Vagina (tissue), 2 donors: ENCODE results near the gene CALD1.

Experiments used
- POLR2A ChIP-seq, 2 donors: fragments of 450-650 bp; IDR thresholded peaks; one replicate each; pipeline ENCODE4 v1.6.1; 2017; ENCODE audit warnings: antibody characterized with exemption in 2 of 2, mild to moderate bottlenecking in 2 of 2, moderate library complexity in 2 of 2
- TF ChIP-seq, protein P1 (sequence below), 3 experiments: fragments of 450-650 bp in 2 of 3; fragments of 200-600 bp in 1 of 3; sonication (generic) in 1 of 3; IDR thresholded peaks; one replicate each; pipeline ENCODE4 v1.5.1; 2017 to 2019; ENCODE audit warnings: antibody characterized with exemption in 3 of 3, mild to moderate bottlenecking in 2 of 3, moderate library complexity in 2 of 3

DNA sequence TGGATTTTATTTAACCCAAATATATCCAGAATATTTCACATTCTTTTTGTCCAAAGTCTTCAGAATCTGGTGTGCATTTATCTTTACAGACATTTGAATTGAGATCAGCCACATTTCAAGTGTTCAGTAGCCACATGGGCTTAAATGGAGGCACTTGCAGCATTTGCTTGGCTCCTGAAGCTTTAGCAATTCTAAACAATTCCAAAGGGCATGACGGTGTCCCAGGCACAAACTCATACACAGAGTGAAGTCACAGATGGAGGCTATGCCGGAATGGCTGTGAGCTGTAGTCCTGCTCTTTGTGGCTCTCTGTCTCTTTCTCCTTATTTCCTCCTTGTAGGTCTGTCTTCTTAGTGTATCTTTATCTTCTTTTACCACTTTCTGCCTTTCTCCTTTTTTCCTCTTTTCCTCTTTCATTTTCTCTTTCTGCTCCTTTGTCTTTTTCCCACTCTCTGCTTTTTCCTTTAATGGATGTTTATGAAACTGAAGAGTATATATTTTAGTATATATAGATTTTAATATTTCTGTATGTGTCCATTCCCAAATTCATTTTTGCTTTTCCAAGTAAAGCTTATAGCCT lies 214.5 kb downstream of the CALD1 start:
- TF ChIP-seq, protein P1, sequence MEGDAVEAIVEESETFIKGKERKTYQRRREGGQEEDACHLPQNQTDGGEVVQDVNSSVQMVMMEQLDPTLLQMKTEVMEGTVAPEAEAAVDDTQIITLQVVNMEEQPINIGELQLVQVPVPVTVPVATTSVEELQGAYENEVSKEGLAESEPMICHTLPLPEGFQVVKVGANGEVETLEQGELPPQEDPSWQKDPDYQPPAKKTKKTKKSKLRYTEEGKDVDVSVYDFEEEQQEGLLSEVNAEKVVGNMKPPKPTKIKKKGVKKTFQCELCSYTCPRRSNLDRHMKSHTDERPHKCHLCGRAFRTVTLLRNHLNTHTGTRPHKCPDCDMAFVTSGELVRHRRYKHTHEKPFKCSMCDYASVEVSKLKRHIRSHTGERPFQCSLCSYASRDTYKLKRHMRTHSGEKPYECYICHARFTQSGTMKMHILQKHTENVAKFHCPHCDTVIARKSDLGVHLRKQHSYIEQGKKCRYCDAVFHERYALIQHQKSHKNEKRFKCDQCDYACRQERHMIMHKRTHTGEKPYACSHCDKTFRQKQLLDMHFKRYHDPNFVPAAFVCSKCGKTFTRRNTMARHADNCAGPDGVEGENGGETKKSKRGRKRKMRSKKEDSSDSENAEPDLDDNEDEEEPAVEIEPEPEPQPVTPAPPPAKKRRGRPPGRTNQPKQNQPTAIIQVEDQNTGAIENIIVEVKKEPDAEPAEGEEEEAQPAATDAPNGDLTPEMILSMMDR (IDR thresholded peaks at IDR 0.05): no peak
- no peak for TF ChIP-seq POLR2A (IDR thresholded peaks at IDR 0.05)
